AG10803 (cell line): ENCODE measurements around the gene MKI67.

Source experiments
- DNase-seq: peaks from one replicate; pipeline ENCODE4 v3.0.0; 2010; ENCODE audit warnings: low read depth
- H3K4me3 ChIP-seq: 2 replicates; pipeline ENCODE4 v1.5.1; 2011; ENCODE audit warnings: mild to moderate bottlenecking, low read length, control low read depth
- CTCF ChIP-seq: conservative IDR thresholded peaks from 2 replicates; pipeline ENCODE4 v1.5.1; 2011; ENCODE audit warnings: mild to moderate bottlenecking, low read length, control low read depth, inconsistent platforms

The MKI67 gene

GRCh38 chr10:128158021-128158795 is 32.0 kb upstream of the MKI67 start:
- H3K4me3 ChIP-seq = no peak overlapping the region
- no peak for DNase-seq
- TF ChIP-seq CTCF = no peak

- TF ChIP-seq CTCF = no peak
- H3K4me3 ChIP-seq = no peak overlapping the region
- DNase-seq = no peak
These were observed 31.0 kb upstream of the MKI67 start for GRCh38 chr10:128156999-128157755.

- DNase-seq = no peak
- H3K4me3 ChIP-seq = no peak overlapping the region
- no peak for TF ChIP-seq CTCF
These were observed 26.7 kb upstream of the MKI67 start for GRCh38 chr10:128152741-128153580.

- no peak for TF ChIP-seq CTCF
- DNase-seq = no peak
- H3K4me3 ChIP-seq = no peak overlapping the region
These were observed 24.8 kb upstream of the MKI67 start for GRCh38 chr10:128151031-128151430.

- no peak for DNase-seq
- no peak for TF ChIP-seq CTCF
- H3K4me3 ChIP-seq = peak overlapping the region; percentile 68
These were observed 24.3 kb upstream of the MKI67 start for GRCh38 chr10:128150561-128150960.

GRCh38 chr10:128150045-128150493 is 23.8 kb upstream of the MKI67 start:
- peak overlapping the region; percentile 68 for H3K4me3 ChIP-seq
- peak; percentile 62 for TF ChIP-seq CTCF
- DNase-seq = peak; percentile 43
